ENCODE data around the gene FKBP4.

DNA sequence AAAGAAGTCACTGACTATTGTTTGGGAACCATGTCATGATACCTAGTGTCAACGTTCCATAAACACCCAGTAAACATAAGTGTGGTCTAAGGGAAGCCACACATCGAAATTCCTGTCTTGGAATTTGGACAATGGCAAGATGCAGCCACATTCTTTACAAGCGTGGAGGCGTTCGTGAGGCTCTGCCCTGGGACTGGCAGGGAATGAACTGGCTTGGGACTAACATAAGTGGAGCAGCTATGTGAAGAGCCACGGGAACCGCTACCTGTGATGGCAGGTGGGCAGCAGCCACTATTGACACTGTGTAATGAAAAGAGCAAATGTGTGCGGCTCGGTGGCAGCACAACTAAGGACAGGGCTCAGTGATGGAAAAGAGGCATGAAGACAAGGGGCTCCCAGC is 50.0 kb downstream of the FKBP4 start:
- TF ChIP-seq, protein P1, sequence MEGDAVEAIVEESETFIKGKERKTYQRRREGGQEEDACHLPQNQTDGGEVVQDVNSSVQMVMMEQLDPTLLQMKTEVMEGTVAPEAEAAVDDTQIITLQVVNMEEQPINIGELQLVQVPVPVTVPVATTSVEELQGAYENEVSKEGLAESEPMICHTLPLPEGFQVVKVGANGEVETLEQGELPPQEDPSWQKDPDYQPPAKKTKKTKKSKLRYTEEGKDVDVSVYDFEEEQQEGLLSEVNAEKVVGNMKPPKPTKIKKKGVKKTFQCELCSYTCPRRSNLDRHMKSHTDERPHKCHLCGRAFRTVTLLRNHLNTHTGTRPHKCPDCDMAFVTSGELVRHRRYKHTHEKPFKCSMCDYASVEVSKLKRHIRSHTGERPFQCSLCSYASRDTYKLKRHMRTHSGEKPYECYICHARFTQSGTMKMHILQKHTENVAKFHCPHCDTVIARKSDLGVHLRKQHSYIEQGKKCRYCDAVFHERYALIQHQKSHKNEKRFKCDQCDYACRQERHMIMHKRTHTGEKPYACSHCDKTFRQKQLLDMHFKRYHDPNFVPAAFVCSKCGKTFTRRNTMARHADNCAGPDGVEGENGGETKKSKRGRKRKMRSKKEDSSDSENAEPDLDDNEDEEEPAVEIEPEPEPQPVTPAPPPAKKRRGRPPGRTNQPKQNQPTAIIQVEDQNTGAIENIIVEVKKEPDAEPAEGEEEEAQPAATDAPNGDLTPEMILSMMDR (IDR thresholded peaks at IDR 0.05; ENCODE audit: extremely low read depth in 1 of 2, insufficient read depth in 1 of 2, low read depth in 1 of 2, low read length in 2 of 2) = no peak
- TF ChIP-seq POLR2A (IDR thresholded peaks at IDR 0.05; ENCODE audit: low read depth, low read length) = no peak
- TF ChIP-seq EZH2 (IDR thresholded peaks at IDR 0.05; ENCODE audit: borderline replicate concordance, low read depth, low read length, severe bottlenecking) = no peak
- no peak for TF ChIP-seq POLR2AphosphoS5 (IDR thresholded peaks at IDR 0.05; ENCODE audit: insufficient read depth, low read depth, low read length)
